HG03280 (cell line): Measurements from ENCODE around the gene PADI3.

Experiments used
- ATAC-seq: cut with Tn5 transposase; IDR thresholded peaks from one replicate; pipeline ENCODE4 v1.9.1; 2021; ENCODE audit warnings: mild to moderate bottlenecking, moderate library complexity; ENCODE audit not compliant: unreplicated experiment

PADI3 gene, protein sequence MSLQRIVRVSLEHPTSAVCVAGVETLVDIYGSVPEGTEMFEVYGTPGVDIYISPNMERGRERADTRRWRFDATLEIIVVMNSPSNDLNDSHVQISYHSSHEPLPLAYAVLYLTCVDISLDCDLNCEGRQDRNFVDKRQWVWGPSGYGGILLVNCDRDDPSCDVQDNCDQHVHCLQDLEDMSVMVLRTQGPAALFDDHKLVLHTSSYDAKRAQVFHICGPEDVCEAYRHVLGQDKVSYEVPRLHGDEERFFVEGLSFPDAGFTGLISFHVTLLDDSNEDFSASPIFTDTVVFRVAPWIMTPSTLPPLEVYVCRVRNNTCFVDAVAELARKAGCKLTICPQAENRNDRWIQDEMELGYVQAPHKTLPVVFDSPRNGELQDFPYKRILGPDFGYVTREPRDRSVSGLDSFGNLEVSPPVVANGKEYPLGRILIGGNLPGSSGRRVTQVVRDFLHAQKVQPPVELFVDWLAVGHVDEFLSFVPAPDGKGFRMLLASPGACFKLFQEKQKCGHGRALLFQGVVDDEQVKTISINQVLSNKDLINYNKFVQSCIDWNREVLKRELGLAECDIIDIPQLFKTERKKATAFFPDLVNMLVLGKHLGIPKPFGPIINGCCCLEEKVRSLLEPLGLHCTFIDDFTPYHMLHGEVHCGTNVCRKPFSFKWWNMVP

DNA sequence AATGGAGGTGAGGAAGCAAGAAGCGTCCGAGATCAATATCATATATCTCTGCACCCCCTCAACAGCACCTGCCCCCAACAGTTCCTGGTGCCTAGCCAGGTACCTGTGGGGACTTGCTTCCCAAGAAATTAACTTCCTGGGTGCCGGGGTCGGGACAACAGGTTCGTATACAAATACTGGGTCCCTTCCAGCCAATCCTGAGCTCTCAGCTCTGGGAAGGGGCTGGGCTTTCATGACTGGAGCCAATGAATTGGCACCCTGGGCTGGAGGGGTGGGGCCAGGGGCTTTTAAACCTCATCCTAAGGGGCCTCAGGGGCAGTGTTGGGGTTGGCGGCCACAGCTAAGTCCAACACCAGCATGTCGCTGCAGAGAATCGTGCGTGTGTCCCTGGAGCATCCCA, at the start of gene PADI3:
TSS of gene PADI3 (plus strand) at position 318 of the 400 bp plus-strand sequence. CDS start at position 358, 40 bp downstream.
- ATAC-seq = no peak

DNA sequence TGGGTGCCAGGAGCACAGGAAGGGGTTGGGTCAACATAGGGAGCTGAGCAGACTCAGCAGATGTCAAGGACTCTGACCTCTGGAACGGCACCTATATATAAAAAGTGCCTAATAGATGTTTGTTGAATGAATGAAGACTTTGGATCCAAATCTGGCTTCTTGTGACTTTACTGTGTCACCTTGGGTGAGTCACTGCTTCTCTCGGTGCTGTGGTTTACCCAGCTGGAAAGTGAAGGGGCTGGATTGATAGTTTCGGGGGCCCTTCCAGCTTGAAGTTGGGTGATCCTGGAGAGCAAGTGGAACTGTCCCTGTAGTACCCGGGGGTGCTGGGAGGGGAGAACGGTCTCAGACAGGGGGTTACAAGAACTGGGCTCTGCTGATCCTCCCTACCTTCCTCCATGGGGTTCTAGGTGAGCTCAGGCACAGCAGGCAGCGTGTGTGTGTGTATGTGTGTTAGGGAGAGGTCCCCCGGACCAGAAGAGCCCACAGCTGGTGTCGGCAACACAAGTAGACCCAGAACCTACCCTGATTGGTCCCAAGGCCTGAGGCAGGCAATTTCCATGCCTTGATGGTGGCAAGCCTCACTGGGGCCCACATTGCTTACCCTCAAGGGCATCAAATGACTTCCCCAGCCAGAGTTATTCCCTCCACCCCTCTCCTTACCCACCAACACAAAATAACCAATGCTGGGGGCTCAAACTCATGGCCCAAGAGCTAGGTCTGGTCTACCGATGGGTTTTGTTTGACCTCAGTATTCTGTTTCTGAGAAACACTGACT, 49.4 kb upstream of the PADI3 start:
- ATAC-seq = no peak

DNA sequence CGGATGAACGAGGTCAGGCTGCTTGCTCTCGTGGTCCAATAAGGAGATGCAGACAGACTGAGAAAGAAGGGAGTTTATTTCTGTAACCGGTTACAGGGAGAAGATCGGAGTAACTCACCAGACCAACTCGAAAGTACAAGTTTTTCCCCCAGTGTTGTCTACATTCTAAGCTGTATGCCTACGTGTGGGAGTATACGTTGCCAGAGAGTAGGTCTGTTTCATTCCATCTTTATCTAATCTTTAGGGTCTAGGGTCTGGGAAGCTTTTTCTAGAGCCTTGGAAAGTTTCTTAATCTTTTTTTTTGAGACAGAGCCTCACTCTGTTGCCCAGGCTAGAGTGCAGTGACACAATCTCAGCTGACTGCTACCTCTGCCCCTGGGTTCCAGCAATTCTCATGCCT, 48.7 kb upstream of the PADI3 start:
- no peak for ATAC-seq

DNA sequence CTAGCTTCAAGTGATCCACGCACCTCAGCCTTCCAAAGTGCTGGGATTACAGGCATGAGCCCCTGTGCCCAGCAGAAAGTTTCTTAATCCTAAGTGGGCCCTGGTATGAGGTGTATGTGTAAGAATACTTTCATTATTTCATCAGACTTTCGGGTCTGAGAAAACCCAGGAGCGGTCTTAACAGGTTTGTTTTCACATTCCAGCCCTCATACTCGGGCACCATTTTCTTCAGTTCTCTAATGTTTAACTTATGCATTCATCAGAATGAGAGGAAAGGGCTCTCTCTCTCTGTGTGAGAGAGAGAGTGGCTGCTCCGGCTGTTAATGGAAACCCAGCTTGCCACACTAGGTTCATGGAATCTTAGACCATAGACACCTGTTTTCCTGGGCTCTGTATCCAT, 48.1 kb upstream of the PADI3 start:
- no peak for ATAC-seq

DNA sequence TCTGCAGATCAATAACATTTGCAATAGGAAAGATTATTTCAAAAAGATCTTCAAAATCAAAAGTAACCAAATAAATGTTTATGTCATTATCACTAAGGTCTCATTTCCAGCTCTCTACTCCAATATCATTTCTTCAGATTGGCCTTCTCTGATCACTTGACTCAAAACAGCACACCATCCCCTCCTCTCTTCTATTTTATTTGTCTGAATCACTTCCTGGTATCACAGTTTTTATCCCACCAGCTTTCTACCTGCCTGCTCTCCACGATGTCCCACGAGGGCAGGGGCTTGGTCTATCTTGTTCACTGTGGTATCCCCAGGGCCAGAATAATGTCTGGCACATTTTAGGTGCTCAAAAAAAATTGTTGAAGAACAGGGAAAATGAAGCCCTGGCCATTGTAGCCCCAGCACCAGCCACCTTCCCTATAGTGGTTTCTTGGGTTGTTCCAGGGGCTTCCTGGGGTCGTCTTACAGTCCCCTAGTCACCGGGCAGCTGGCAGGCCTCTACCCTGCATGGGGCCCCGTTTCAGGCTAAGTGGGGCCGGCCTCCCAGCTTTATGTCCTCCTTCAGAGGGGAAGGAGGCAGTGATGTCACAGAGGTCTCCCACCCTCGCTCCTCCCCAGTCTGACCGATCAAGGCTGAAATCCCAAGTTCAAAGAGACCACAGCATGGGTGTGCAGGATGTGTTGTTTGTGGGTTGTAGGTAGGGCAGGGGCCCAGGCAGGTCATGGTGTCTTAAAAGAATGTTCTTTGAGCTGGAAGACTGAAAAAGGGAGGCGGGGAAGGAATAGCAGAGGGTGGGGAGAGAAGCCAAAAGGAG, 47.5 kb upstream of the PADI3 start:
- no peak for ATAC-seq

DNA sequence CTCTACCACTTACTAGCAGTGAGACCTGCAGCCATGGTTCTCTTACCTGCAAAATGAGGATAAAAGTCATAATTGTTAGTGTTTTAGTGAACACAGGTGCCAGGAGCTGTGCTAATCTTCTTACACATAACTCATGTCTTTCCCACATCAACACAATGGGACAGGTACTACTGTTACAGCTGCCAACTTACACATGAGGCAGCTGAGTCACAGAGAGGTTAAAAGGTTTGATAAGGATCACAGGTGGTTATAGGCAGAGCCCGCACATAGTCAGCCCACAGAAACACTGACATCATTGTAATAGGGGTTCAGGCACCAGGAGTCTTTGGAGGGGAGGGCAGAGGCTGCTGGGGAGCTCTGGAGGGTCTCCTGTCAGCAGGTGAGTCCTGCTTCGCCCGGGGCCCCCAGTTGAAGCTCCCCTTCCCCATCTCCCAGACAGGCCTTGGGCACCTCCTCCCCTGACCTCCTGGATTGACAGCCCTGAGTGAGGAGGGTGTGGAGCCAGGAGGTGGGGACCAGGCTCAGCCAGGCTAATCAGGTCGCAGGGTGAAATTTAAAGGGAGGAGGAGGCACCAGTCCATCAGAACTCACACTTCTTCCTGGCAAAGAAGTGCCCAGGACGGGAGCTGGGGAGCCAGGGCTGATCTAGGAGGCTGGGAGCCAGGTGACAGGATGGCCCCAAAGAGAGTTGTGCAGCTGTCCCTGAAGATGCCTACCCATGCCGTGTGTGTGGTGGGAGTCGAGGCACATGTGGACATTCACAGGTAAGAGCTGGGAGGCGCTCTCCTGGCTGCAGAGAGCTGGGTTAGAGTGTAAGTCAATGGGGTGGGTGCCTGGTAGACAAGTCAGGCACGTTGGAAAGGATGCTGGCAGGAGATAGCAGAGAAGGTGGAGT, 44.1 kb upstream of the PADI3 start, which contains the start of gene PADI1:
TSS of gene PADI1 (plus strand) at position 583 of the 895 bp plus-strand sequence. CDS start at position 673, 90 bp downstream.
- no peak for ATAC-seq

DNA sequence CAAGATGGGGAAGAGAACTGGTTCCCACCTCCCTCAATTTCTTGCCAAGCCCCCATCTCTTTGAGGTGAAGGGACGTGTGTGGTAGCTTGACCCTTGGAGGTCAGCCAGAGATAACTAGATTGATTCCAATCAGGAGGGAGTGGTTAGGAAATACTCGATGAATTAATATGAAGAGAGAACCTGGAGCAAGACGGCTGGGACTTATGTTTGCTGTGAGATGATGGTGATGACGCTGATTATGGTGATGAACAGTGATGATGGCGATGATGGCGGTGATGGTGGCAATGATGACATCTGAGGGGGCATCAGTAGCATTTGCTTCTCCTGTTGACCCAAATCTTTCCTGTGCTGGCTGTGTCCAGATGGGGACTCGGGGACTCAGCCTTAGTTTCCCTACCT, 43.2 kb upstream of the PADI3 start:
- ATAC-seq = no peak

DNA sequence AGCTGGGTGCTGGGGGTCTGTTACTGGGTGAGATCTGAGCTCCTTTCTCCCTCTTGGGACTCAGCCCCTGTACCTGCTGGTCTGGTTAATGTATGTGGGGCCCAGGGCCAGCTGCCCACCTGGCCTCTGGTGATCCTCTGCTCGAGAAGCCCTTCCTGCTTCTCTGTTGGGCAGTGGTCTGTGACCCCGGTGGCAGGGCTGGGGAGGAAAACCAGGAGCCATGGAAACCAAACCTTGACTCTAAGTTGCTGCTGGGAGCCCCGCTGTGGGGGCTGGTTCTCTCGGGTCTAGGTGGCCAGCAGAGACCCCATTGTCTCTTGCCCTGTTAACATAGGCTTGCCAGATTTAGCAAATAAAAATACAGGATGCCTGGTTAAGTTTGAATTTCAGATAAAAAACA, 42.7 kb upstream of the PADI3 start:
- no peak for ATAC-seq

DNA sequence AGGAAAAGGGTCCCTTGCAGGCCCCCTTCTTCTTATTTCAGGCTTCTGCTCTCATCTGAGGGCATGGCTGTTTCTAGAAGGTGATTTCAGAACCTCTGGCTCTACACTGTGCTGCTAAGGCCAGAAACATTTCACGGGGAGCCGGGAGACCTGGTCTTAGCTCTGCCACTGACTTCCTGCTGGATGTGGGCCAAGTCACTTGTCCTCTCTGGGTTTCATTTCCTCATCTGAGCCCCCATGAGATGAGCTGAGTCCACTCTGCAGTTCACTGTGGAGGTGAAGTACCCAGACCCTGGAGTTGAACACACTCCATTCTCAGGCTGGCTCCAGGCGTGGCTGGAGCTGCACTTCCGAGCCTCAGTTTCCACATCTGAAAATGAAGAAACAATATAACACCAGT, 41.9 kb upstream of the PADI3 start:
- ATAC-seq = no peak

DNA sequence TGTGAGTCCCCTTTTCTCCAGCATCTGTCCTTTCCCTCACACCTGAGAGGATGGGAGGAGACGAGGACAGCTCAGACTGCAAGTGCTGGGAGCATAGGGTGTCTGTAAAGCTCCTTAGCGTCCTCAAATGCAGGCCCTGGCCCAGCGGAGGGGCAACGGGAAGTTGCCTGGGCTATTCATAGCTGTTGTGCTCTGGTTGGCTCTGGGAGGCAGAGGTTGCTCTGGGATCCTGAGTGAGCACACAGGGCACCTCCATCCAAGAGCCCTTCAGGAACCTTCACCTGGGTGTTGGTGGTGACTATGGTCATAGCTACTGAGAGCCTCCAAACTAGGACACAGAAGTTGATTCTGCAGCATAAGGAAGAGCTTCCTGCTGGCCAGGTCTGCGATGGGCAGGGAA, 41.4 kb upstream of the PADI3 start:
- ATAC-seq = no peak

DNA sequence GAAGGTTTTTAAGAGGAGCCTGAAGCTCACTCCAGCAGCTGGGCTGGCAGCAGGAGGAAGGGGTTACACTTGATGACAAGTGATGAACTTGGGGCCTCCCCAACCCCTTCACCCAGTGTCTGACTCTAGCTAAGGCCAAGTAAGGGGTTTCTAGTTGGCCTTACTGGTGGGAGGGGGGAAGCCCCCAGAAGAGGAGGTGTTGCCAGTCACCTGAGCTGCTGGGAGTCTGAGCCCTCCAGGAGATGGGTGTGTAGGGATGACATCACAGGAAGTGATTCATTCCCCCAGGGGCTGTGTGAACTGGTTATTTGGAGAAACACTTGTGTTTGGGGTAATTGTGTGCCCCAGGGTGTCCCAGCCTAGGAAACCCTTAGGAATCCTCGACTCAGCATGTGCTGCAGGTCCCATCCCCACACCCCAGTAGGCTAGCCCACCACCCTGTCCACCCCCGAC, 40.9 kb upstream of the PADI3 start:
- ATAC-seq = no peak

DNA sequence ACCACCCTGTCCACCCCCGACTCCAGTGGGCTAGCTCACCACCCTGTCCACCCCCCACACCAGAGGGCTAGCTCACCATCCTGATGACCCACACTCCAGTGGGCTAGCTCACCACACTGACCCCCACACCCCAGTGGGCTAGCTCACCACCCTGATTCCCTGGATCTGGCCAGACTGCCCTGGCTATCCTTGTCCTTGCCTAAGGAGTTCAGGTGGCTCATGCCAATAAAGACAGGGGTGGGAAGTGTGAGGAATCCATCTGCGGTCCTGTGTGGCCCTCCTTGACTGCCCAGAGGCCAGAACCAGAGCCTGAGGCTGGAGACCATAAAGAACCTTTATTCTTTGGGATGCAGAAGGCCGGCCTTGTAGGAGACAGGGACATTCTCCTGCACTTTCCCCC, 40.4 kb upstream of the PADI3 start:
- ATAC-seq = no peak

DNA sequence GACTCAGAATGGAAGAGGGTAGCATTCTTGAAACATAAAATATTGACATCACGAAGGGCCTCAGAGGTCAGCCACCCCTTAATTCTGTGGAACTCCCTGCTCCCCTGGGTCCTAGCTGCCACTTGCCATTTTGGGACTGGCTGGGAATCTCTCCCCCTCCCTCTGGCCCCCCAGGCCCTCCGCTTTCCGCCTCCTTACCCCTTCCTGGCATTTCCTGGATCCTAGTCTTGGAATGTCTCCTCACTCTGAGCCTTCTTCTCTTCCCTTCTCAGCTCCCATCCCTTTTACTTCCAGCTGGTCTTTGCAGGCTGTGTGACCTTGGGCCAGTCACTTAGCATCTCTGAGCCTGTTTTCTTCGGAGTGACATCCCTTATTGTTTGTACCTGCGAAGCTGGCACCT, 39.5 kb upstream of the PADI3 start:
- ATAC-seq = no peak

DNA sequence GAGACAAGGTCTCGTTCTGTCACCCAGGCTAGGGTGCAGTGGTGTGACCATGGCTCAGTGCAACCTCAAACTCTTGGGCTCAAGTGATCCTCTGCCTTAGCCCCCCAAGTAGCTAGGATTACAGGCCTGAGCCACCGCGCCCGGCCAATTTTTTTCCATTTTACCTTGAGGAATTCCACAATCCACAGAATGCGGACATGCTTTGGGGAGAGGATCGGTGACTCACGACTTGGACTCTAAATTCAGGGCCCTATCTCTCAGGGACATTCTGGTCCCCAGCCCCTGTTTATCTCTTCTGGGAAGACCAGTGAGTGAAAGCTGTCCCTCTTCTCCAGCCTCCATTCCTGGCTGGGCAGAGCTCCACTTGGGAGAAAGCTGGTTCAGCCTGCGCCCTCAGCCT, 38.7 kb upstream of the PADI3 start:
- no peak for ATAC-seq

DNA sequence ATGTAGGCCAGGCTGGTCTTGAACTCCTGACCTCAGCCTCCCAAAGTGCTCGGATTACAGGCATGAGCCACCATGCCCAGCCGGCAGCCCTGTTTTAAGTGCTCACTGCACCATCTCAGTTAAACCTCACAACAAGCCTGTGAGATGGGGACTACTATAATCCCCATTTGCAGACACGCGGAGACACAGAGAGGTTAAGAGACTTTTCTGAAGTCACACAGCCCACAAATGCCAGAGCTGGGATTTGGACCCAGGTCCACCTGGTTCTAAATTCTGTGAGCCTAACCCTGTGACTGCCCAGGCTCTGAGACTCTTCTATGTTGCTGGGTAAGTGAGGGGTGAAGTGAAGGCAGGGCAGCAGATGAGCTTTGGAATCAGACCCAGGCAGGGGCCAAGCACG, 37.5 kb upstream of the PADI3 start:
- no peak for ATAC-seq

DNA sequence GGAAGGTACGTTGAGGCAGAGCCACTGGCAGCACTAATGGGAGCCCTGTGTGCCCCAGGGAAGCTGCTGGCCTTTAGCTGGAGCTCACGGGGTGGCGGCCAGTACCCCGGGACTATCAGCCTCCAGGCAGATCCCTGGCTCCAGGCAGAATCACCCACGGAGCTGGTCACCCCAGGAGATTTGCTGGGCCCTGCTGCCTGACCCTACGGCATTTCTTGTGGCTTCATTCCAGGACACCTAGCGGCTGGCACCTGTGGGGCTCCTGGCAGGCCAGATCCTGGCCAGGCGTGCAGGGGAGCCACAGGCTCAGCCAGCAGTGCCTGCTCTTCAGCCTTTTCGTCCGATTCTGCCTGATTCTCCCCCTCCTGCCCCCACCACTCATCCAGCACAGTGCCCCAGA, 36.9 kb upstream of the PADI3 start:
- ATAC-seq = no peak

DNA sequence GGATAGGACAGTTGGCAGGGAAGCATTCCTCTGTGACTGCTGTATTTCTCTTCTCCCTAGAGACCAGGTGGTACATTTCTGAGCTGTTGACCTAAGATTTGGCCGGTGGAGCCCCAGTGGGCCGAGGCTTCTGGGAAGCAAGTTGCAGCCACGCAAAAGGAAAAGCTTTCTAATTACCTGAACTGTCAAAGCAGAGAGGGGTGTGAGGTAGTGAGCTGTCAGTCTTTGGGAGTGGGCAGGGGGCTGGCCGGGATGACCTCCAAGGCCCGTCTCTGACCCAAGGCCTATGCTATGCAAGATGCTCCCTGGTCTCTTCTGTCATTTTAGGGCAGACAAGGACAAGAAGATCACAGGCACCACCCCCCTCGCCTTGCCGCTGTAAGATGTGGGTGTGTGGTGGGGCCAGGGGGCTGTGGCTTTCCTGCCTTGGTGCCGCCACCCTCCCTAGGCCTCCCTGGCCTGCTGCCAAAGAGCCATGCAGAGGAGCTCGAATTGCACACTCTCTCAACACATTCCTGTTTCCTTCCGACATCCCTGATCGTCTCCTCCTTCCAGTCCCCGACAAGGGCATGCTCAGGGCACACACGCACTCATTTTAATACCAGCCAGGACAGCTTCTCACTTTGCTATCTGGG, 36.3 kb upstream of the PADI3 start:
- ATAC-seq = no peak

DNA sequence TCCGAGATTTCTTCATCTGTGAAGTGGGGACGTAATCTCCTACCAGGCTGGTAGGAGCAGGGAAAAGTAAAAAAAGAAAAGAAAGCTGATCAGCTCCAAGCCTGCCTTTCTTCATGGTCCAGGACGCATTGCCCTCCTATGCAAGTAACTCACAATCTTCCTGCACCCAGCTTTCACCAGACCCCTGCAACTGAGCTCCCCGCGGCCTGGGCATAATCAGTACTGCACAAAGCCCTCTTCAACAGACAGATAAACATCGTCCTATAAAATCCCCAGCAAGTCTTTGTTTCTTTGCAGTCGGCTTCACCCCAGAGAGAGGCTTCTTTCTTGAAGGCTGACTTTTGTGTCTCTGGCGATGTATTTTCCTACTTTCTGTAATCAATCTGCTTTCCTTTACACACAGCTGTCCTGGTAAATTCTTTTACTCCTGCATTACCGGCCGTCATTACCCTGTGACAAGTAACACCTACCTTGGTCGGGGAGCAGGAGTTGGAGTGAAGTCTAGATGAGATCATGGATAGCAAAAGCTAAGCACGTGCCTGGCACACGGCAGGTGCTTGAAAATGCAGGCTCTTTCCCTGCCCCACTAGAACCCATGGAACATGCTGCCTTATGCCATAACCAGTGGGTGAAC, 35.6 kb upstream of the PADI3 start:
- no peak for ATAC-seq

DNA sequence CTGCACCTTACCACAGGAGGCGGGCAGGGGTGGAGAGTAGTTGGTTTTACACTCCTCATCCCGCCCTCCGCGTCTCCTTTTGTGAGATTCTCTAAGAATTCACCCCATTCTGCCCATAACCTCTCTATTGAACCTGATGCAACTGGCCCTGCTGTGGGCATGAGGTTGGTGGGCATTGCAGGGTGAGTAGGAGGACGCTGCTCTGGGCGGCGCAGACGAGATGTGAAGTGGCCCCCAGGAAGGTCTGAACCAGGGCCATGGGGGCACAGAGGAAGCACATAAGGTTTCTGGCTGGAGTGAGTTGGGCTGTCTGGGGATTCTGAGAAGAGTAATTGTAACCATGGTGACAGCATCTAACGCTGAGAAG, 35.1 kb upstream of the PADI3 start:
- ATAC-seq = no peak
